ENCODE data around the gene MLPH. TPM values are rescaled to one million over a fixed set of nuclear protein-coding genes. Genes with fewer than 3 reads are reported as not detected.

MLPH gene
- total and polyA plus RNA-seq, 9 of the 15 experiments (the other 6 are each of a cell fraction or from before 2014, with no cell fraction given) = 0.22 TPM; not detected in 8

- BruUV-seq (replicated peaks) = no TSS peak
- TF ChIP-seq E2F8 (IDR thresholded peaks at IDR 0.05; ENCODE audit: low read depth, partially characterized antibody) = no peak
- TF ChIP-seq KLF1 (tag; IDR thresholded peaks at IDR 0.05) = no peak
- TF ChIP-seq ZBTB26 (CRISPR knock-in tag; IDR thresholded peaks at IDR 0.05) = no peak
- TF ChIP-seq ETS1 (conservative IDR thresholded peaks at IDR 0.05; ENCODE audit: control insufficient read depth, low read depth, low read length) = no peak
- TF ChIP-seq ADNP (tag; IDR thresholded peaks at IDR 0.05) = no peak
- TF ChIP-seq SIX5 (IDR thresholded peaks at IDR 0.05; ENCODE audit: borderline replicate concordance in 1 of 2, insufficient read depth in 1 of 2, low read depth in 1 of 2, low read length in 2 of 2) = no peak
- TF ChIP-seq ZNF146 (CRISPR knock-in tag; IDR thresholded peaks at IDR 0.05; ENCODE audit: unreplicated experiment) = no peak
- TF ChIP-seq CREB1 (IDR thresholded peaks at IDR 0.05) = no peak
- TF ChIP-seq CREB1 (CRISPR knock-in tag; IDR thresholded peaks at IDR 0.05) = no peak
- TF ChIP-seq SREBF1 (IDR thresholded peaks at IDR 0.05; ENCODE audit: borderline replicate concordance, low read depth, low read length) = no peak
- TF ChIP-seq STAT5A (IDR thresholded peaks at IDR 0.05; ENCODE audit: borderline replicate concordance, low read length) = no peak
- no peak for TF ChIP-seq ZNF23 (CRISPR knock-in tag; IDR thresholded peaks at IDR 0.05)
- FAIRE-seq (no peak), ATAC-seq (no peak), DNase-seq (ENCODE audit: extremely low read depth in 1 of 4, low spot score in 3 of 4) (no peak)
- POLR2A ChIA-PET = interaction anchor here (0.7 kb wide), 1 partner anchor 13 kb away, joined by 3 read pairs; no protein-coding TSS in a partner anchor
- no peaks in the 10 kb centered on the region for H3K36me3 ChIP-seq (ENCODE audit: control insufficient read depth, insufficient read depth, low read length)
- H3K4me1 ChIP-seq (replicated peaks in 1 of 2; ENCODE audit: control insufficient read depth in 2 of 2, insufficient read depth in 2 of 2, low read length in 2 of 2) = peaks cover 0 to 5% of the 10 kb centered on the region in 2 experiments; a peak in 1 of 5 replicates
- H2AFZ ChIP-seq (ENCODE audit: low read depth, low read length) = no peak overlapping the region
- H3K27ac ChIP-seq (ENCODE audit: extremely low read depth, low read depth, low read length) = no peak overlapping the region
- in situ Hi-C loops (cut with MboI) (no loop called here), intact Hi-C loops (cut with micrococcal nuclease) (loop anchor here (10.0 kb wide), 1 partner anchor 163 kb away; no protein-coding TSS in a partner anchor)
- peaks cover 4 to 62% of the 10 kb centered on the region in 2 experiments; a peak in 3 of 5 replicates for H3K27me3 ChIP-seq (ENCODE audit: control insufficient read depth in 2 of 2, insufficient read depth in 2 of 2, low read length in 2 of 2)
- H4K20me1 ChIP-seq (replicated peaks; ENCODE audit: control insufficient read depth, insufficient read depth, low read length) = no peaks in the 10 kb centered on the region
- no peak overlapping the region for H3K4me3 ChIP-seq
- WGBS (ENCODE audit: insufficient coverage, low coverage, missing lambda C conversion rate) = 0% methylated on average over 5 of the region's 6 CpGs
- CTCF ChIA-PET (ENCODE audit: low intra/inter-chr PET ratio) = no interaction called here
- H3K79me2 ChIP-seq (ENCODE audit: control insufficient read depth, insufficient read depth, low read length) = no peaks in the 10 kb centered on the region
- H3K9me3 ChIP-seq (replicated peaks; ENCODE audit: control insufficient read depth, insufficient read depth, low read depth, low read length) = no peaks in the 10 kb centered on the region
- no peak overlapping the region for H3K4me2 ChIP-seq (ENCODE audit: insufficient read depth, low read length)
- no peak overlapping the region for H3K9ac ChIP-seq (ENCODE audit: insufficient read depth in 1 of 2, low read depth in 2 of 2, low read length in 2 of 2)
- no peaks in the 10 kb centered on the region for H3K9me1 ChIP-seq (ENCODE audit: control insufficient read depth, insufficient read depth, low read length)
These were observed 94.3 kb downstream of the MLPH start for GRCh38 chr2:237581326-237581725.

Data from K562 (cell line).